OCI-LY7 (cell line): ENCODE data around the gene ALLC.

Experiments
- EZH2phosphoT487 ChIP-seq: fragments of 200-600 bp; sonication (generic); IDR thresholded peaks from 2 replicates; pipeline ENCODE4 v1.6.1; 2018; ENCODE audit warnings: low read depth, borderline replicate concordance, mild to moderate bottlenecking, mixed run types, antibody characterized with exemption, low read length, moderate library complexity, mixed read lengths
- TF ChIP-seq, protein P1 (sequence below): fragments of 200-600 bp; sonication (generic); conservative IDR thresholded peaks from 2 replicates; pipeline ENCODE4 v1.5.1; 2014; ENCODE audit warnings: mild to moderate bottlenecking, antibody characterized with exemption, low read length, moderate library complexity, mixed read lengths

- TF ChIP-seq, protein P1, sequence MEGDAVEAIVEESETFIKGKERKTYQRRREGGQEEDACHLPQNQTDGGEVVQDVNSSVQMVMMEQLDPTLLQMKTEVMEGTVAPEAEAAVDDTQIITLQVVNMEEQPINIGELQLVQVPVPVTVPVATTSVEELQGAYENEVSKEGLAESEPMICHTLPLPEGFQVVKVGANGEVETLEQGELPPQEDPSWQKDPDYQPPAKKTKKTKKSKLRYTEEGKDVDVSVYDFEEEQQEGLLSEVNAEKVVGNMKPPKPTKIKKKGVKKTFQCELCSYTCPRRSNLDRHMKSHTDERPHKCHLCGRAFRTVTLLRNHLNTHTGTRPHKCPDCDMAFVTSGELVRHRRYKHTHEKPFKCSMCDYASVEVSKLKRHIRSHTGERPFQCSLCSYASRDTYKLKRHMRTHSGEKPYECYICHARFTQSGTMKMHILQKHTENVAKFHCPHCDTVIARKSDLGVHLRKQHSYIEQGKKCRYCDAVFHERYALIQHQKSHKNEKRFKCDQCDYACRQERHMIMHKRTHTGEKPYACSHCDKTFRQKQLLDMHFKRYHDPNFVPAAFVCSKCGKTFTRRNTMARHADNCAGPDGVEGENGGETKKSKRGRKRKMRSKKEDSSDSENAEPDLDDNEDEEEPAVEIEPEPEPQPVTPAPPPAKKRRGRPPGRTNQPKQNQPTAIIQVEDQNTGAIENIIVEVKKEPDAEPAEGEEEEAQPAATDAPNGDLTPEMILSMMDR, result no peak
- TF ChIP-seq EZH2phosphoT487, result no peak
Measured at GRCh38 chr2:3725002-3725401, 67.0 kb downstream of the ALLC start.
